ENCODE data around the gene GSK3A.

DNA sequence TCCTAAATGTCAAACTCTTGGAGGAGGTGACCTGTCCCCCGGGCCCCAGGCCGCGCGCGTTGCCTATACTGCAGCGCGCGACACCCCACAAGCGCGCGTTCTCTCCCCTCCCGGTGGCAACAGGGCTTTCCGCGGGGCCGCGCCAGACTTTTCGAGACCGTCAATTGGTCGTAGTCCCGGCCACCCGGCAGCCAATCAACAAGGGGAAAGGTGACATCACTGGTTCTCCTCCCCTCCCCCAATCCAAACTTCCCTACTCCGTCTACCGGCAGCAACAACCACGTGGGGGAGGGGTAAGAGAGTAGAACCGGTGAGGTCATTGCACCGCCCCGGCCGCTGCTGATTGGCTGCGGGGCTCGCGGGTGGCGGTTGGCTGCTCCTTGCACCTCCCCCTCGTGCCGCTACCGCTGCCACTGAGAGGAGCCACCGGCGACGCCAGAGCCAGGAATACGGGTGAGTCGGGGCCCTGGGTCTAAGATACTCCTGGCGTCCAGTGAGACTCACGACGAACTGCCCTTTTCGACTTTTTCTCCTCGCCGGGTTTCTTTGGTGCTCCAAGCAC is 25.8 kb upstream of the GSK3A start:
- TF ChIP-seq, protein P1, sequence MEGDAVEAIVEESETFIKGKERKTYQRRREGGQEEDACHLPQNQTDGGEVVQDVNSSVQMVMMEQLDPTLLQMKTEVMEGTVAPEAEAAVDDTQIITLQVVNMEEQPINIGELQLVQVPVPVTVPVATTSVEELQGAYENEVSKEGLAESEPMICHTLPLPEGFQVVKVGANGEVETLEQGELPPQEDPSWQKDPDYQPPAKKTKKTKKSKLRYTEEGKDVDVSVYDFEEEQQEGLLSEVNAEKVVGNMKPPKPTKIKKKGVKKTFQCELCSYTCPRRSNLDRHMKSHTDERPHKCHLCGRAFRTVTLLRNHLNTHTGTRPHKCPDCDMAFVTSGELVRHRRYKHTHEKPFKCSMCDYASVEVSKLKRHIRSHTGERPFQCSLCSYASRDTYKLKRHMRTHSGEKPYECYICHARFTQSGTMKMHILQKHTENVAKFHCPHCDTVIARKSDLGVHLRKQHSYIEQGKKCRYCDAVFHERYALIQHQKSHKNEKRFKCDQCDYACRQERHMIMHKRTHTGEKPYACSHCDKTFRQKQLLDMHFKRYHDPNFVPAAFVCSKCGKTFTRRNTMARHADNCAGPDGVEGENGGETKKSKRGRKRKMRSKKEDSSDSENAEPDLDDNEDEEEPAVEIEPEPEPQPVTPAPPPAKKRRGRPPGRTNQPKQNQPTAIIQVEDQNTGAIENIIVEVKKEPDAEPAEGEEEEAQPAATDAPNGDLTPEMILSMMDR (IDR thresholded peaks at IDR 0.05) = no peak
- no peak for TF ChIP-seq ESRRA (CRISPR knock-in tag; IDR thresholded peaks at IDR 0.05; ENCODE audit: borderline replicate concordance)
- TF ChIP-seq, protein P2, sequence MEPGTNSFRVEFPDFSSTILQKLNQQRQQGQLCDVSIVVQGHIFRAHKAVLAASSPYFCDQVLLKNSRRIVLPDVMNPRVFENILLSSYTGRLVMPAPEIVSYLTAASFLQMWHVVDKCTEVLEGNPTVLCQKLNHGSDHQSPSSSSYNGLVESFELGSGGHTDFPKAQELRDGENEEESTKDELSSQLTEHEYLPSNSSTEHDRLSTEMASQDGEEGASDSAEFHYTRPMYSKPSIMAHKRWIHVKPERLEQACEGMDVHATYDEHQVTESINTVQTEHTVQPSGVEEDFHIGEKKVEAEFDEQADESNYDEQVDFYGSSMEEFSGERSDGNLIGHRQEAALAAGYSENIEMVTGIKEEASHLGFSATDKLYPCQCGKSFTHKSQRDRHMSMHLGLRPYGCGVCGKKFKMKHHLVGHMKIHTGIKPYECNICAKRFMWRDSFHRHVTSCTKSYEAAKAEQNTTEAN (CRISPR knock-in tag; IDR thresholded peaks at IDR 0.05) = no peak
- TF ChIP-seq, protein P3, sequence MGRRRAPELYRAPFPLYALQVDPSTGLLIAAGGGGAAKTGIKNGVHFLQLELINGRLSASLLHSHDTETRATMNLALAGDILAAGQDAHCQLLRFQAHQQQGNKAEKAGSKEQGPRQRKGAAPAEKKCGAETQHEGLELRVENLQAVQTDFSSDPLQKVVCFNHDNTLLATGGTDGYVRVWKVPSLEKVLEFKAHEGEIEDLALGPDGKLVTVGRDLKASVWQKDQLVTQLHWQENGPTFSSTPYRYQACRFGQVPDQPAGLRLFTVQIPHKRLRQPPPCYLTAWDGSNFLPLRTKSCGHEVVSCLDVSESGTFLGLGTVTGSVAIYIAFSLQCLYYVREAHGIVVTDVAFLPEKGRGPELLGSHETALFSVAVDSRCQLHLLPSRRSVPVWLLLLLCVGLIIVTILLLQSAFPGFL (CRISPR knock-in tag; IDR thresholded peaks at IDR 0.05; ENCODE audit: borderline replicate concordance) = no peak
- TF ChIP-seq, protein P4, sequence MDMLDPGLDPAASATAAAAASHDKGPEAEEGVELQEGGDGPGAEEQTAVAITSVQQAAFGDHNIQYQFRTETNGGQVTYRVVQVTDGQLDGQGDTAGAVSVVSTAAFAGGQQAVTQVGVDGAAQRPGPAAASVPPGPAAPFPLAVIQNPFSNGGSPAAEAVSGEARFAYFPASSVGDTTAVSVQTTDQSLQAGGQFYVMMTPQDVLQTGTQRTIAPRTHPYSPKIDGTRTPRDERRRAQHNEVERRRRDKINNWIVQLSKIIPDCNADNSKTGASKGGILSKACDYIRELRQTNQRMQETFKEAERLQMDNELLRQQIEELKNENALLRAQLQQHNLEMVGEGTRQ (CRISPR knock-in tag; IDR thresholded peaks at IDR 0.05) = peak; percentile 84
- TF ChIP-seq FOXP1 (CRISPR knock-in tag; IDR thresholded peaks at IDR 0.05; ENCODE audit: borderline replicate concordance) = peak; percentile 3; the same call in 1 of the 2 replicates
- TF ChIP-seq, protein P5, sequence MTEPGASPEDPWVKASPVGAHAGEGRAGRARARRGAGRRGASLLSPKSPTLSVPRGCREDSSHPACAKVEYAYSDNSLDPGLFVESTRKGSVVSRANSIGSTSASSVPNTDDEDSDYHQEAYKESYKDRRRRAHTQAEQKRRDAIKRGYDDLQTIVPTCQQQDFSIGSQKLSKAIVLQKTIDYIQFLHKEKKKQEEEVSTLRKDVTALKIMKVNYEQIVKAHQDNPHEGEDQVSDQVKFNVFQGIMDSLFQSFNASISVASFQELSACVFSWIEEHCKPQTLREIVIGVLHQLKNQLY (CRISPR knock-in tag; IDR thresholded peaks at IDR 0.05) = no peak
- TF ChIP-seq, protein P6, sequence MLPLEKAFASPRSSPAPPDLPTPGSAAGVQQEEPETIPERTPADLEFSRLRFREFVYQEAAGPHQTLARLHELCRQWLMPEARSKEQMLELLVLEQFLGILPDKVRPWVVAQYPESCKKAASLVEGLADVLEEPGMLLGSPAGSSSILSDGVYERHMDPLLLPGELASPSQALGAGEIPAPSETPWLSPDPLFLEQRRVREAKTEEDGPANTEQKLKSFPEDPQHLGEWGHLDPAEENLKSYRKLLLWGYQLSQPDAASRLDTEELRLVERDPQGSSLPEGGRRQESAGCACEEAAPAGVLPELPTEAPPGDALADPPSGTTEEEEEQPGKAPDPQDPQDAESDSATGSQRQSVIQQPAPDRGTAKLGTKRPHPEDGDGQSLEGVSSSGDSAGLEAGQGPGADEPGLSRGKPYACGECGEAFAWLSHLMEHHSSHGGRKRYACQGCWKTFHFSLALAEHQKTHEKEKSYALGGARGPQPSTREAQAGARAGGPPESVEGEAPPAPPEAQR (CRISPR knock-in tag; IDR thresholded peaks at IDR 0.05) = no peak
- no peak for TF ChIP-seq JAZF1 (CRISPR knock-in tag; IDR thresholded peaks at IDR 0.05)
- TF ChIP-seq NFYB (CRISPR knock-in tag; conservative IDR thresholded peaks at IDR 0.05; ENCODE audit: low read depth) = no peak
- TF ChIP-seq NR2C2 (CRISPR knock-in tag; IDR thresholded peaks at IDR 0.05) = no peak
- TF ChIP-seq, protein P7, sequence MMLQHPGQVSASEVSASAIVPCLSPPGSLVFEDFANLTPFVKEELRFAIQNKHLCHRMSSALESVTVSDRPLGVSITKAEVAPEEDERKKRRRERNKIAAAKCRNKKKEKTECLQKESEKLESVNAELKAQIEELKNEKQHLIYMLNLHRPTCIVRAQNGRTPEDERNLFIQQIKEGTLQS (CRISPR knock-in tag; conservative IDR thresholded peaks at IDR 0.05) = no peak
- TF ChIP-seq, protein P8, sequence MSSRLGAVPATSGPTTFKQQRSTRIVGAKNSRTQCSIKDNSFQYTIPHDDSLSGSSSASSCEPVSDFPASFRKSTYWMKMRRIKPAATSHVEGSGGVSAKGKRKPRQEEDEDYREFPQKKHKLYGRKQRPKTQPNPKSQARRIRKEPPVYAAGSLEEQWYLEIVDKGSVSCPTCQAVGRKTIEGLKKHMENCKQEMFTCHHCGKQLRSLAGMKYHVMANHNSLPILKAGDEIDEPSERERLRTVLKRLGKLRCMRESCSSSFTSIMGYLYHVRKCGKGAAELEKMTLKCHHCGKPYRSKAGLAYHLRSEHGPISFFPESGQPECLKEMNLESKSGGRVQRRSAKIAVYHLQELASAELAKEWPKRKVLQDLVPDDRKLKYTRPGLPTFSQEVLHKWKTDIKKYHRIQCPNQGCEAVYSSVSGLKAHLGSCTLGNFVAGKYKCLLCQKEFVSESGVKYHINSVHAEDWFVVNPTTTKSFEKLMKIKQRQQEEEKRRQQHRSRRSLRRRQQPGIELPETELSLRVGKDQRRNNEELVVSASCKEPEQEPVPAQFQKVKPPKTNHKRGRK (CRISPR knock-in tag; IDR thresholded peaks at IDR 0.05; ENCODE audit: borderline replicate concordance) = no peak

Data from WTC11 (cell line).